GM19452 (cell line): Measurements from ENCODE around the gene ORC1.
A peak's percentile ranks its signal among the peaks of the same experiment; 100 is the strongest.

Source experiments
- ATAC-seq: cut with Tn5 transposase; IDR thresholded peaks from one replicate; pipeline ENCODE4 v1.9.1; 2021; ENCODE audit not compliant: unreplicated experiment

The ORC1 gene

GRCh38 chr1:52404116-52404974, at the start of gene ORC1, which contains the start of gene PRPF38A:
ORC1 (minus strand) TSS chr1:52404423; CDS start chr1:52402223, 2,200 bp downstream.
PRPF38A (plus strand) TSS chr1:52404602; CDS start chr1:52404750, 148 bp downstream.
- peak; percentile 92 for ATAC-seq

- ATAC-seq = no peak
Measured at GRCh38 chr1:52444463-52444862, 40.2 kb upstream of the ORC1 start.

- ATAC-seq = no peak
Measured at GRCh38 chr1:52439976-52440375, 35.8 kb upstream of the ORC1 start.

- no peak for ATAC-seq
Measured at GRCh38 chr1:52436817-52437216, 32.6 kb upstream of the ORC1 start.

- no peak for ATAC-seq
Measured at GRCh38 chr1:52435650-52436049, 31.4 kb upstream of the ORC1 start.

GRCh38 chr1:52435211-52435610, 31.0 kb upstream of the ORC1 start:
- no peak for ATAC-seq

- no peak for ATAC-seq
Measured at GRCh38 chr1:52432807-52433206, 28.6 kb upstream of the ORC1 start.

GRCh38 chr1:52427152-52427551, 22.9 kb upstream of the ORC1 start:
- ATAC-seq = no peak

- ATAC-seq = no peak
Measured at GRCh38 chr1:52426371-52426770, 22.1 kb upstream of the ORC1 start.

GRCh38 chr1:52424813-52425212, 20.6 kb upstream of the ORC1 start:
- no peak for ATAC-seq

GRCh38 chr1:52424231-52424636, 20.0 kb upstream of the ORC1 start:
- ATAC-seq = no peak

GRCh38 chr1:52423771-52424170, 19.5 kb upstream of the ORC1 start:
- ATAC-seq = no peak

- no peak for ATAC-seq
Measured at GRCh38 chr1:52423055-52423454, 18.8 kb upstream of the ORC1 start.

- ATAC-seq = no peak
Measured at GRCh38 chr1:52420713-52421112, 16.5 kb upstream of the ORC1 start.

- no peak for ATAC-seq
Measured at GRCh38 chr1:52416811-52417210, 12.6 kb upstream of the ORC1 start.

- no peak for ATAC-seq
Measured at GRCh38 chr1:52414942-52415341, 10.7 kb upstream of the ORC1 start.

- ATAC-seq = no peak
Measured at GRCh38 chr1:52413410-52413989, 9.3 kb upstream of the ORC1 start.

GRCh38 chr1:52404975-52405338, 734 bp upstream of the ORC1 start:
- ATAC-seq = no peak

- ATAC-seq = peak; percentile 16
Measured at GRCh38 chr1:52403566-52404115, 582 bp downstream of the ORC1 start.

GRCh38 chr1:52402860-52403240, 1.4 kb downstream of the ORC1 start:
- ATAC-seq = no peak

GRCh38 chr1:52400131-52400530, 4.1 kb downstream of the ORC1 start:
- ATAC-seq = no peak

GRCh38 chr1:52399629-52400028, 4.6 kb downstream of the ORC1 start:
- no peak for ATAC-seq
